Transverse colon (tissue), 4 donors: ENCODE measurements around the gene CPTP. TPM values are rescaled to one million over a fixed set of nuclear protein-coding genes. Genes with fewer than 3 reads are reported as not detected.
A peak's percentile ranks its signal among the peaks of the same experiment; 100 is the strongest.

Experiments used
- DNase-seq: peaks from one replicate; pipeline ENCODE4 v3.0.0-alpha.2; 2019
- H3K27ac ChIP-seq, 4 donors: fragments of 200-600 bp; sonication (generic); 2 replicates each; pipeline ENCODE4 v1.5.1; 2016 to 2018; ENCODE audit warnings: inconsistent platforms in 4 of 4
- H3K27me3 ChIP-seq: fragments of 200-600 bp; sonication (generic); 2 replicates; pipeline ENCODE4 v1.5.1; 2017; ENCODE audit warnings: inconsistent platforms
- H3K36me3 ChIP-seq, 4 donors: fragments of 200-600 bp; sonication (generic); 2 replicates each; pipeline ENCODE4 v1.5.1; 2017 to 2019; ENCODE audit warnings: inconsistent platforms in 4 of 4
- H3K4me1 ChIP-seq, 4 donors: fragments of 200-600 bp; sonication (generic); 2 replicates each; pipeline ENCODE4 v1.5.1; 2017 to 2020; ENCODE audit warnings: inconsistent platforms in 4 of 4
- H3K4me3 ChIP-seq, 4 donors: fragments of 200-600 bp; sonication (generic); 1 replicate in 1 of 4; 2 replicates in 3 of 4; pipeline versions ENCODE4 v1.5.1 to v1.6.1; 2017 to 2019; ENCODE audit warnings: inconsistent platforms in 4 of 4
- H3K9me3 ChIP-seq, 2 donors: fragments of 200-600 bp; sonication (generic); 2 replicates each; pipeline ENCODE4 v1.5.1; 2017 to 2019; ENCODE audit warnings: inconsistent platforms in 2 of 2
- CTCF ChIP-seq, 5 experiments: fragments of 200-600 bp in 3 of 5; fragments of 450-650 bp in 2 of 5; sonication (generic) in 3 of 5; IDR thresholded peaks; 1 replicate in 2 of 5; 2 replicates in 3 of 5; pipeline ENCODE4 v1.5.1; 2016 to 2017; ENCODE audit warnings: antibody characterized with exemption in 5 of 5, inconsistent platforms in 3 of 5, mild to moderate bottlenecking in 2 of 5, moderate library complexity in 1 of 5
- EP300 ChIP-seq: sonication (generic); formaldehyde crosslinking; IDR thresholded peaks from one replicate; pipeline ENCODE4 v1.6.1; 2017; ENCODE audit warnings: antibody characterized with exemption, low read depth
- POLR2A ChIP-seq: fragments of 450-650 bp; IDR thresholded peaks from one replicate; pipeline ENCODE4 v1.6.1; 2016; ENCODE audit warnings: antibody characterized with exemption, mild to moderate bottlenecking, moderate library complexity
- POLR2AphosphoS5 ChIP-seq, 3 donors: sonication (generic); formaldehyde crosslinking; IDR thresholded peaks; one replicate each; pipeline ENCODE4 v1.6.1; 2016; ENCODE audit warnings: antibody characterized with exemption in 3 of 3
- WGBS, 2 donors: methylation state at CpG; one replicate each; pipeline ENCODE4 v1.1.5; 2018; ENCODE audit warnings: low coverage in 1 of 2; 5-methylcytosine and 5-hydroxymethylcytosine counted together
- in situ Hi-C, 4 donors: fragments of 200-750 bp; cut with MboI; loops; one replicate each; pipeline versions ENCODE4 v1.15.0 to v1.15.1; 2017; ENCODE audit warnings: low sequenced_read_pairs in 3 of 4, low pct_ligation_motif_present in 1 of 4, low pct_unique_long_range_greater_than_20kb in 1 of 4
- intact Hi-C: fragments of 100-400 bp; cut with DNase I; formaldehyde crosslinking; loops from one replicate; pipeline ENCODE4 v1.15.1; 2023; ENCODE audit warnings: low total_unique reads
- total RNA-seq, 4 donors: library from RNA; depleted of rRNA; stranded (reverse); fragments of >200 nt; gene quantifications; one replicate each; pipeline ENCODE4 v1.1.0, GENCODE V29; 2016

CPTP gene
- total RNA-seq, 4 donors from 2014 or later = 48.0 to 134 (median 77.7) TPM

DNA sequence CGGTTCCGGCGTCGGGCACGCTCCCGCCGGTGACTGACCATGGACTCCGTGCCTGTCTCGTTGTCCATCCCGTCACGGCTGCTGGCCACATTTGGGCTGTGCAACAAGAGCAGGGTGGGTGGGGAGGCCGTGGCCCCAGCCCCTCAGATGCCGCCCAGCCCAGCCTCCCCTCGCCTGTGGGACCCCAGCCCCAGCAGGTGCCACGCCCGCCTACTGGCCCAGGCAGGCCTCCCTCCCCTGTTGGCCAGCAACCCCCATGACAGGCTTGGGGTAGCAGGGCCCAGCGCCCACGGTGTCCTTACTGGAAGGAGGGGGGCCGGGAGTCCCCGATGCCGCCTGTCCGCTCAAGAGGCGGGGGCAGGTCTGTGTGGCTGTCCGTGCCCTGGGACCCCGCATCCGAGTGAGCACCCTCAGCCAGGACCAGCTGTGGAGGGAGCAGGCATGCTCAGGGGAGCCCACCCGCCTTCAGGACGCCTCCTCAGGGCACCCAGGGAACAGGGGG, 17.5 kb downstream of the CPTP start:
- Histone ChIP-seq H3K36me3 (peaks cover 0 to 3% (median 0%) of the 10 kb centered on the region in 4 donors), H3K4me1 (peaks cover 23 to 28% (median 24%) of the 10 kb centered on the region in 4 donors), H3K9me3 (no peaks in the 10 kb centered on the region), H3K27me3 (no peaks in the 10 kb centered on the region), H3K4me3 (no peak overlapping the region), H3K27ac (no peak overlapping the region)
- intact Hi-C loops = no loop called here
- DNase-seq = no peak
- 94% methylated on average over 23 of the region's 28 CpGs; no CpG with 5 or more reads in 1 of the 2 donors for WGBS, 2 donors
- in situ Hi-C loops = no loop called here
- TF ChIP-seq CTCF (IDR thresholded peaks at IDR 0.05) = no peak
- no peak for TF ChIP-seq POLR2AphosphoS5 (IDR thresholded peaks at IDR 0.05)
- no peak for TF ChIP-seq POLR2A
- TF ChIP-seq EP300 = no peak

DNA sequence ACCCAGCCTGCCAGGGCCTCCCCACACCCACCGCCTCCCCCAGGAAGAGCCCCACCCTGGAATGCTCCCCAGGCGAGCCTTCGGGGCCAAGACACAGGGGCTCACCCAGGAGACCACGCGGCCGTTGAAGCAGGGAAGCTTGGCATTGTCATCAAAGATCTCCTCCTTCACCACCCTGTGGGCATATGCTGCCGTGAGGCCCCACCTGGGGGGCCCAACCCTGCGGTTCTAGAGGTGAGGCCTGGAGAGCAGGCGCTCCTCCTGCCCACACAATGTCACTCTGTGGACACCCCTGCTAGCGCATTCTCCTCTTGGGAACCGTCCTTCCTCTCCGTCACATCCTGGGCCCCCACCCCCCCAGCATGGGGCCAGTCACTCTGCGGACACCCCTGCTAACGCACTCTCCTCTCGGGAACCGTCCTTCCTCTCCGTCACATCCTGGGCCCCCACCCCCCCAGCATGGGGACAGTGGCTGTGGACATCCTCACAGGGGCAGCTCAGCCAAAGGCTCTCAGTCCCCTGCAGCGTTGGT, 18.0 kb downstream of the CPTP start:
- WGBS, 2 donors = 86% methylated on average over 16 of the region's 18 CpGs; no CpG with 5 or more reads in 1 of the 2 donors
- intact Hi-C loops (no loop called here), in situ Hi-C loops (no loop called here)
- no peak overlapping the region for H3K4me3 ChIP-seq
- no peak overlapping the region for H3K27ac ChIP-seq
- H3K9me3 ChIP-seq = no peaks in the 10 kb centered on the region
- peaks cover 0 to 3% (median 0%) of the 10 kb centered on the region in 4 donors for H3K36me3 ChIP-seq
- DNase-seq = no peak
- TF ChIP-seq CTCF (IDR thresholded peaks at IDR 0.05) = no peak
- TF ChIP-seq POLR2AphosphoS5 (IDR thresholded peaks at IDR 0.05) = no peak
- no peak for TF ChIP-seq POLR2A
- TF ChIP-seq EP300 = no peak
- H3K4me1 ChIP-seq = peaks cover 28 to 34% (median 30%) of the 10 kb centered on the region in 4 donors
- H3K27me3 ChIP-seq = no peaks in the 10 kb centered on the region

GRCh38 chr1:1343811-1344421, 19.3 kb downstream of the CPTP start:
- Histone ChIP-seq H3K27me3 (no peaks in the 10 kb centered on the region), H3K9me3 (no peaks in the 10 kb centered on the region), H3K27ac (peak overlapping the region in 3 of 4 donors; percentile 17 to 28 (median 20)), H3K4me1 (peaks cover 34 to 42% (median 37%) of the 10 kb centered on the region in 4 donors), H3K4me3 (no peak overlapping the region), H3K36me3 (peaks cover 0 to 3% (median 0%) of the 10 kb centered on the region in 4 donors)
- in situ Hi-C loops = no loop called here
- DNase-seq = no peak
- intact Hi-C loops = no loop called here
- WGBS, 2 donors = 91% methylated on average over 24 of the region's 24 CpGs; no CpG with 5 or more reads in 1 of the 2 donors
- TF ChIP-seq EP300 (no peak), CTCF (IDR thresholded peaks at IDR 0.05) (no peak), POLR2AphosphoS5 (IDR thresholded peaks at IDR 0.05) (no peak), POLR2A (no peak)

DNA sequence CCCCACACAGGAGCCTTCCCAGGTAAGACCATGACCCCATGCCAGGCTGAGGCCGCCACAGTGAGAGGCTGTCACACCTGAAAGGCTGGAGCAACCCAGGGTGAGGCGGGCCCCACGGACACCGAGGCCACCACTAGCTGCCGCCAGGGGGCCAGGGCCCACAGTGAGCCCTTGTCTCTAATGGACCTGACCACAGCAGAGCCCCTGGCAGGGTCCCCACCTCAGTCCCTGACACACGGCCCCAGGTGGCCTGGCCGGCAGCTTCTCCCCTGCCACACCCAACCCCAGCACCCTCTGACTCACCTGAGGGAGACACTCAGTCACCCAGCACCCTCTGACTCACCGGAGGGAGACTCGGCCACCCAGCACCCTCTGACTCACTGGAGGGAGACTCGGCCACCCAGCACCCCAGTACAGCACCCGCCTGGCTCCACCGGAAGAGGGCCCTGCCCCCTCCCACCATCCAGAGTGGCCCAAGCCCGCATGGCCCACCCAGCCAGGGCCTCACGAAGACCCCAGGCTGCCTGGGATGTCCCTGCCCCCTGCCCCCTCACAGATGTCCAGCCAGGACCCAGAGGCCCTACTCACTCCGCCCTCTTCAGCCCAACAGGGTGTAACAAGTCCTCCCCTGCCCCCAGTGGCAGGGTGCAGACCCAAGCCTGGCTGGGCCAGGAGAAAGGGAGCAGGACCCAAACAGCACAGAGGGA, 20.2 kb downstream of the CPTP start:
- H3K36me3 ChIP-seq = no peaks in the 10 kb centered on the region
- H3K27me3 ChIP-seq = no peaks in the 10 kb centered on the region
- H3K4me1 ChIP-seq = peaks cover 34 to 42% (median 37%) of the 10 kb centered on the region in 4 donors
- H3K27ac ChIP-seq = peak overlapping the region in 3 of 4 donors; percentile 17 to 28 (median 20)
- 61% methylated on average over 14 of the region's 15 CpGs; no CpG with 5 or more reads in 1 of the 2 donors for WGBS, 2 donors
- DNase-seq = peak; percentile 62
- in situ Hi-C loops (no loop called here), intact Hi-C loops (no loop called here)
- no peak overlapping the region for H3K4me3 ChIP-seq
- no peaks in the 10 kb centered on the region for H3K9me3 ChIP-seq
- TF ChIP-seq POLR2AphosphoS5 (IDR thresholded peaks at IDR 0.05) (no peak), CTCF (IDR thresholded peaks at IDR 0.05) (peak; percentile 18 to 47 (median 39))
